ENCODE results near the gene TRIM39. TPM values are rescaled to one million over a fixed set of nuclear protein-coding genes. Genes with fewer than 3 reads are reported as not detected.

The TRIM39 gene
- polyA plus RNA-seq, 1 donor from 2014 or later: 14.1 TPM

GRCh38 chr6:30344191-30344867 lies 17.6 kb downstream of the TRIM39 start:
- peak overlapping the region; percentile 10 to 95 (median 89) for H3K27ac Mint-ChIP-seq
- H3K27me3 Mint-ChIP-seq: peaks cover 1% of the 10 kb centered on the region

GRCh38 chr6:30344868-30345671 lies 18.3 kb downstream of the TRIM39 start, which contains the start of gene RPP21:
TSS of gene RPP21 (plus strand) at chr6:30345156. CDS start at chr6:30345172, 16 bp downstream.
- H3K4me3 Mint-ChIP-seq: peak within 1 kb of the TSS; percentile 89 to 98 (median 94)
- peaks cover 1% of the 10 kb centered on the region for H3K27me3 Mint-ChIP-seq
- peak within 1 kb of the TSS; percentile 89 to 95 (median 94) for H3K27ac Mint-ChIP-seq
- peaks cover 6% of the 10 kb centered on the region for H3K36me3 Mint-ChIP-seq
- peaks cover 16 to 23% (median 21%) of the 10 kb centered on the region in 3 donors for H3K4me1 Mint-ChIP-seq
- H3K9me3 Mint-ChIP-seq: no peaks in the 10 kb centered on the region

More at GRCh38 chr6:30344191-30344867, 17.6 kb downstream of the TRIM39 start:
- Mint-ChIP-seq H3K36me3 (peaks cover 6% of the 10 kb centered on the region), H3K9me3 (no peaks in the 10 kb centered on the region), H3K4me1 (peaks cover 14 to 16% (median 14%) of the 10 kb centered on the region in 3 donors), H3K4me3 (peak overlapping the region; percentile 89 to 98 (median 94))

GRCh38 chr6:30345852-30346251 lies 19.1 kb downstream of the TRIM39 start:
- H3K4me1 Mint-ChIP-seq: peaks cover 21 to 29% (median 27%) of the 10 kb centered on the region in 3 donors
- H3K27me3 Mint-ChIP-seq: peaks cover 1% of the 10 kb centered on the region
- peaks cover 6% of the 10 kb centered on the region for H3K36me3 Mint-ChIP-seq

GRCh38 chr6:30348957-30349356 lies 22.2 kb downstream of the TRIM39 start:
- Mint-ChIP-seq H3K9me3 (peaks cover 0 to 1% (median 0%) of the 10 kb centered on the region in 3 donors), H3K4me3 (peak overlapping the region in 3 of 4 donors; percentile 14 to 87 (median 44)), H3K4me1 (peaks cover 21 to 34% (median 27%) of the 10 kb centered on the region in 3 donors), H3K27me3 (peaks cover 3% of the 10 kb centered on the region), H3K36me3 (peaks cover 6% of the 10 kb centered on the region), H3K27ac (peak overlapping the region in 1 of 3 donors; percentile 0)

More at GRCh38 chr6:30345852-30346251, 19.1 kb downstream of the TRIM39 start:
- Mint-ChIP-seq H3K9me3 (no peaks in the 10 kb centered on the region), H3K27ac (peak overlapping the region in 2 of 3 donors; percentile 89 to 94), H3K4me3 (peak overlapping the region; percentile 89 to 98 (median 94))

DNA sequence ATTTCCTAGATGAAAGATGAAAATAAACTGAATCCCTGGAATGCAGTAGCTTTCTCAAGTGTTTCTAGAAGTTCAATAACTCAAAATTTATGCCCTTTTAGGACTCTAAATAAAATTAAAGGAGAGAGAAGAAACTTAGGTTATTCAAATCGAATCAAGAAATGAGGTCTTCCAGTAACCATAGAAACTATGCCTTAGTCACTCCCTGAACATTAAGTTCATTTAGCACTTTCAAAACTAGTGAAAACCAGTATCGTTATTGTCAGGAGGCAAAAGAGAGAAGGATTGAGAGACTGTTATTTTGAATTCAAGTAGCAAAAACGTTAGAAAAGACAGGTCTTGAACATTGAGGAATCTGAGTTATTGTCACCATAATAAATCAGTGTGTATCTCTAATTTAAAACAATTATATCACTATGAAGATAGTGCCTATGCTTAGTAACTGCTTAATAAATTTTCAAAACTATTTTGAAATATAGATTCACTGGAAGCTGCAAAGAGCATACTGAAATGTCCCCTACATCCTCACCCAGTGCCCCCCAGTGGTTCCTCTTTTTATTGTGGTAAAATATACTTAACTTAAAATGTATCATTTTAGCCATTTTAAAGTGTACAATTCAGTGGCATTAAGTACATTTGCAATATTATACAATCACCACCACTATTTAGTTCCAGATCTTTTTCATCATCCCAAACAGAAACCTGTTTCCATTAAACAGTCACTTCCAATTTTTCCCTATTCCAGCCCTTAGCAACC lies 22.9 kb downstream of the TRIM39 start:
- Mint-ChIP-seq H3K4me3 (peak overlapping the region in 2 of 4 donors; percentile 27 to 72), H3K36me3 (peaks cover 6% of the 10 kb centered on the region), H3K27ac (no peak overlapping the region)

DNA sequence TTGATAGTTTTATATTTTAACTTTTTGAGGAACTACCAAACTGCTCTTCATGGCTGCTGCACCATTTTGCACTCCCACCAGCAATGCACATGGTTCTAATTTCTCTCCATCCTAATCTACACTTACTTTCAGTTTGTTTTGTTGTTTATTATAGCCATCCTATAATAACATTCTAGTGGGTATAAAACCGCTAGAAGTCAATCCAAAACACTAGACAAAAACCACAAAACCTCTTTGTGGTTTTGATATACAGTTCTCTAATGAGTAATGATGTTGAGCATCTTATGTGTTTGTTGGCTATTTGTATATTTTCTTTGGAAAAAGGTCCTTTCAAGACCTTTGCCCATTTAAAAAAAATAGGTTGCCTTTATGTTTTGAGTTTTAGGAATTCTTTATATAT lies 23.8 kb downstream of the TRIM39 start:
- peaks cover 0 to 1% (median 0%) of the 10 kb centered on the region in 3 donors for H3K9me3 Mint-ChIP-seq
- H3K36me3 Mint-ChIP-seq: peaks cover 6% of the 10 kb centered on the region
- H3K27ac Mint-ChIP-seq: no peak overlapping the region
- H3K27me3 Mint-ChIP-seq: peaks cover 3% of the 10 kb centered on the region
- H3K4me1 Mint-ChIP-seq: peaks cover 17 to 34% (median 27%) of the 10 kb centered on the region in 3 donors
- peak overlapping the region in 2 of 4 donors; percentile 72 to 76 for H3K4me3 Mint-ChIP-seq

More for the DNA sequence above, 22.9 kb downstream of the TRIM39 start:
- Mint-ChIP-seq H3K27me3 (peaks cover 3% of the 10 kb centered on the region), H3K4me1 (peaks cover 20 to 34% (median 27%) of the 10 kb centered on the region in 3 donors), H3K9me3 (peaks cover 0 to 1% (median 0%) of the 10 kb centered on the region in 3 donors)

DNA sequence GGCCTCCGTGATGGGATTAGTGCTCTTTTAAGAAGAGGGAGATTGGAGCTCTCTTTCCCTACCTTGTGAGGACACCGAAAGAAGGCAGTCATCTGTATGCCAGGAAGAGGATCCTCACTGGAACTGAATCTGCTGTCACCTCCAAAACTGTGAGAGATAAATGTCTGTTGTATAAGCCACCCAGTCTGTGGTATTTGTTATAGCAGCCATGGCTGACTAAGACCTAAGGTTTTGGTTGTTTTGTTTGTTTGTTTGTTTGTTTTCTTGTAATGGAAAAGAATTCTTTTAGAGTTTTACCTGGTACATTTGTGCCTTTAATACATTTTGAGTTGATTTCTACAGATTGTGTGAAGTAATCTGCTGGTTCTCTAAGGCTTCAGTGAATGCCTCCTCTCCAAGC lies 25.8 kb downstream of the TRIM39 start:
- Mint-ChIP-seq H3K4me1 (peaks cover 16 to 31% (median 21%) of the 10 kb centered on the region in 3 donors), H3K9me3 (peaks cover 0 to 1% (median 0%) of the 10 kb centered on the region in 3 donors), H3K36me3 (peaks cover 2% of the 10 kb centered on the region), H3K27me3 (peaks cover 6% of the 10 kb centered on the region), H3K27ac (no peak overlapping the region), H3K4me3 (no peak overlapping the region)

DNA sequence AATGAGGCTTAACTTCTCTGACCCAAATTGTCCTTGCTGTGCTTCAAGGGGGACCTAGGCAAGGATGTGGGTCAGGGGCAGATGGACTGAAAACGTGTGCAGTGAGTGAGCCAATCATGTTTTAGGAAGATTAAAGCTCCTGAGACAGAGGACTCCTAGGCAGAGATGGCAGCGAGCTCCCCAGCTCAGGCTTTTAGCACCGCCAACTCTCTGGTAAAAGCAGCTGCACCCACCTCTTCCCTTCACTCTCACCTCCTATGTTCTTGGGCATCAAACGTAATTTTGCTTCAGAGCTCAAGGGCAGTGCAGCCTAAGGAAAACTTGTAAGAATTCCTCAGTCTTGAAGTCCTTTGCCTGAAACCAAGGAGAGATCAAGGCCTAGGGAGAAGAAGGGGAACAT lies 28.6 kb downstream of the TRIM39 start:
- peaks cover 0 to 1% (median 0%) of the 10 kb centered on the region in 3 donors for H3K9me3 Mint-ChIP-seq
- peaks cover 5 to 16% (median 7%) of the 10 kb centered on the region in 3 donors for H3K4me1 Mint-ChIP-seq
- H3K27ac Mint-ChIP-seq: no peak overlapping the region
- peaks cover 16% of the 10 kb centered on the region for H3K27me3 Mint-ChIP-seq
- H3K36me3 Mint-ChIP-seq: no peaks in the 10 kb centered on the region
- H3K4me3 Mint-ChIP-seq: no peak overlapping the region

DNA sequence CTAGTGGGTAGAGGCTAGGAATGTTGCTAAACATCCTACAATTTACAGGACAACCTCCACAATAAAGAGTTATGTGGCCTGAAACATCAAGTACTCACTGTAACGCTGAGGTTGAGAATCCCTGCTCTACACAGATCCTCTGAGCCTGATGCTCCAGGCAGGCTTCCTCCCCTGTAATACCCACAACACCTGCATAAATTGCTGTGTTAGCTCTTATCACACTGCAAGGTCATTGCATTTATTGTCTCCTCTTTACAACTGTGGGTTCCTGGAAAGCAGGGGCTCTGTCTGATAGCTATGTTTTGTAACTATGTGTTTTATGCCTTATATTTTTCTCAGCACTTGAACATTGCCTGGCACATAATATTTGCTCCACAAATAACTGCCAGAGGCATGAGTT lies 29.8 kb downstream of the TRIM39 start:
- peaks cover 3 to 6% (median 4%) of the 10 kb centered on the region in 3 donors for H3K4me1 Mint-ChIP-seq
- H3K27me3 Mint-ChIP-seq: peaks cover 20% of the 10 kb centered on the region

GRCh38 chr6:30357678-30358540 lies 31.2 kb downstream of the TRIM39 start:
- Mint-ChIP-seq H3K27ac (no peak overlapping the region), H3K4me1 (peaks cover 3 to 6% (median 4%) of the 10 kb centered on the region in 3 donors), H3K27me3 (peaks cover 27% of the 10 kb centered on the region), H3K36me3 (no peaks in the 10 kb centered on the region), H3K4me3 (peak overlapping the region; percentile 56 to 95 (median 85)), H3K9me3 (peaks cover 0 to 5% (median 0%) of the 10 kb centered on the region in 3 donors)

More for the DNA sequence above, 29.8 kb downstream of the TRIM39 start:
- H3K9me3 Mint-ChIP-seq: no peaks in the 10 kb centered on the region
- no peak overlapping the region for H3K27ac Mint-ChIP-seq
- H3K36me3 Mint-ChIP-seq: no peaks in the 10 kb centered on the region
- H3K4me3 Mint-ChIP-seq: no peak overlapping the region

DNA sequence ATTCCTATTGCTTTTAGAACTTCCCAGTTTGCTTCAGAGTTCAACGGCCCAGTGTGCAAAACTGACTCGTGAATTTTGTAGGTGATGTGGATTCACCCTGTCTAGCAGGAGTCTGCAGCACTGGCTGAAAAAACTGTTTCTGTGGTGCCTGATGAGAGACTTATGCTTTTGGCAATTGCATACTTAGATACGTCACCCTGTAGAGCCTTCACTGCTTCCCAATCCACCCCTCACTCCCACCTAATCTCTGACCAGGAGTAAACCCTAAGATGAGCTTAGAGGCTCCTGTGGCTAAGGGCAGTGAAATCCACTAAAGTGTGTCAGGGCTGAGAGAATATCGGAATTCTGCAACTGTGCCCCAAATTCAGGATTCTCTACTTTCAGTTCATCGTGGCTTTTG lies 32.5 kb downstream of the TRIM39 start:
- H3K4me1 Mint-ChIP-seq: peaks cover 3 to 6% (median 4%) of the 10 kb centered on the region in 3 donors
- H3K36me3 Mint-ChIP-seq: no peaks in the 10 kb centered on the region
- peaks cover 0 to 5% (median 0%) of the 10 kb centered on the region in 3 donors for H3K9me3 Mint-ChIP-seq
- peaks cover 27% of the 10 kb centered on the region for H3K27me3 Mint-ChIP-seq
- H3K27ac Mint-ChIP-seq: no peak overlapping the region
- no peak overlapping the region for H3K4me3 Mint-ChIP-seq

- Mint-ChIP-seq H3K9me3 (peaks cover 0 to 5% (median 0%) of the 10 kb centered on the region in 3 donors), H3K27ac (no peak overlapping the region), H3K27me3 (peaks cover 27% of the 10 kb centered on the region)
Observed at GRCh38 chr6:30360139-30360538, 33.4 kb downstream of the TRIM39 start.

DNA sequence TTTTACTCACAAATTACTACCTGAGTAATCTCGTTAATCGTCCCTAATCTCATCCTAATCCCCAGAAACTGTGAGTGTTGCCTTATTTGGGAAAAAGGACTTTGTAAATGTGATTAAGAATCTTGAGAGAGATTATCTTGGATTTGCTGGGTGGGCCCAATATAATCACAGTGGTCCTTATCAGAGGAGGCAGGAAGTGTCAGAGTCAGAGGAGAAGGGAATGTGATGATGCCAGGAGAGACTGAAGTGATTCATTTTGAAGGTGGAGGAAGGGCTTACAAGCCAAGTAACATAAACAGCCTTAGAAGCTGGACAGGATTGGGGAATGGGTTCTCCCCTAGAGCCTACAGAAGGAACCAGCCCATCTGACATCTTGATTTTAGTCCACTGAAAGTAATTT lies 34.9 kb downstream of the TRIM39 start:
- no peaks in the 10 kb centered on the region for H3K36me3 Mint-ChIP-seq

More at GRCh38 chr6:30360139-30360538, 33.4 kb downstream of the TRIM39 start:
- H3K4me3 Mint-ChIP-seq: no peak overlapping the region
- H3K4me1 Mint-ChIP-seq: peaks cover 3 to 6% (median 4%) of the 10 kb centered on the region in 3 donors
- no peaks in the 10 kb centered on the region for H3K36me3 Mint-ChIP-seq

More for the DNA sequence above, 34.9 kb downstream of the TRIM39 start:
- Mint-ChIP-seq H3K4me3 (no peak overlapping the region), H3K9me3 (peaks cover 0 to 5% (median 2%) of the 10 kb centered on the region in 3 donors), H3K4me1 (peaks cover 3 to 6% (median 4%) of the 10 kb centered on the region in 3 donors), H3K27ac (peak overlapping the region in 1 of 3 donors; percentile 6), H3K27me3 (peaks cover 33% of the 10 kb centered on the region)

Measured in IgD-negative memory B cell (primary cell).